Fibroblast of skin of right biceps (primary cell): ENCODE results near the gene PCED1A.
A peak's percentile ranks its signal among the peaks of the same experiment; 100 is the strongest.

Experiments
- DNase-seq: peaks from one replicate; pipeline ENCODE4 v3.0.0-alpha.2; 2013

PCED1A gene

GRCh38 chr20:2800521-2801285 is 39.8 kb downstream of the PCED1A start, which contains the start of gene CPXM1:
CPXM1 (minus strand) TSS chr20:2800627; CDS start chr20:2800572, 55 bp downstream.
- DNase-seq: peak; percentile 29

- DNase-seq: peak; percentile 35
Observed at GRCh38 chr20:2799688-2800520, 40.6 kb downstream of the PCED1A start.

GRCh38 chr20:2799271-2799670 is 41.2 kb downstream of the PCED1A start:
- DNase-seq: no peak

- peak; percentile 21 for DNase-seq
Observed at GRCh38 chr20:2798814-2799213, 41.6 kb downstream of the PCED1A start.

GRCh38 chr20:2798095-2798805 is 42.2 kb downstream of the PCED1A start:
- DNase-seq: no peak

GRCh38 chr20:2797136-2797983 is 43.1 kb downstream of the PCED1A start:
- no peak for DNase-seq

- no peak for DNase-seq
Observed at GRCh38 chr20:2796011-2796660, 44.3 kb downstream of the PCED1A start.

GRCh38 chr20:2795451-2795850 is 45.0 kb downstream of the PCED1A start:
- no peak for DNase-seq

GRCh38 chr20:2794866-2795447 is 45.5 kb downstream of the PCED1A start:
- no peak for DNase-seq

GRCh38 chr20:2794202-2794748 is 46.2 kb downstream of the PCED1A start:
- no peak for DNase-seq

GRCh38 chr20:2793471-2793870 is 47.0 kb downstream of the PCED1A start:
- DNase-seq: no peak
